Measurements from ENCODE around the gene NRG4.
"Not testable (repeated sequence)": the region's sequence is repeated elsewhere in the genome, so short reads cannot be mapped to it uniquely, and the experiment has no call there.

The NRG4 gene

GRCh38 chr15:75985971-75986370, 26.3 kb downstream of the NRG4 start:
- no peak for TF ChIP-seq CTCF (IDR thresholded peaks at IDR 0.05; ENCODE audit: insufficient read depth, low read length, poor library complexity, severe bottlenecking)
- no peak for DNase-seq (ENCODE audit: extremely low read depth, insufficient read length)
- no peak overlapping the region for H3K4me3 ChIP-seq (replicated peaks; ENCODE audit: low read depth, low read length)
- no peaks in the 10 kb centered on the region for H3K36me3 ChIP-seq (ENCODE audit: control insufficient read depth, insufficient read depth, low read length)
- no peaks in the 10 kb centered on the region for H3K27me3 ChIP-seq (replicated peaks; ENCODE audit: control insufficient read depth, insufficient read depth, low read length)

- not testable (repeated sequence) for H3K27me3 ChIP-seq (replicated peaks; ENCODE audit: control insufficient read depth, insufficient read depth, low read length); DNase-seq (ENCODE audit: extremely low read depth, insufficient read length); H3K36me3 ChIP-seq (ENCODE audit: control insufficient read depth, insufficient read depth, low read length); H3K4me3 ChIP-seq (replicated peaks; ENCODE audit: low read depth, low read length)
Observed at GRCh38 chr15:75984706-75985105, 27.5 kb downstream of the NRG4 start.

GRCh38 chr15:75982468-75982867, 29.8 kb downstream of the NRG4 start:
- Histone ChIP-seq H3K4me3 (replicated peaks; ENCODE audit: low read depth, low read length) (no peak overlapping the region), H3K27me3 (replicated peaks; ENCODE audit: control insufficient read depth, insufficient read depth, low read length) (no peaks in the 10 kb centered on the region), H3K36me3 (ENCODE audit: control insufficient read depth, insufficient read depth, low read length) (no peaks in the 10 kb centered on the region)
- TF ChIP-seq CTCF (IDR thresholded peaks at IDR 0.05; ENCODE audit: insufficient read depth, low read length, poor library complexity, severe bottlenecking): no peak
- DNase-seq (ENCODE audit: extremely low read depth, insufficient read length): no peak

GRCh38 chr15:75981149-75981815, 30.9 kb downstream of the NRG4 start:
- no peak for TF ChIP-seq CTCF (IDR thresholded peaks at IDR 0.05; ENCODE audit: insufficient read depth, low read length, poor library complexity, severe bottlenecking)
- Histone ChIP-seq H3K4me3 (replicated peaks; ENCODE audit: low read depth, low read length) (no peak overlapping the region), H3K27me3 (replicated peaks; ENCODE audit: control insufficient read depth, insufficient read depth, low read length) (no peaks in the 10 kb centered on the region), H3K36me3 (ENCODE audit: control insufficient read depth, insufficient read depth, low read length) (no peaks in the 10 kb centered on the region)
- DNase-seq (ENCODE audit: extremely low read depth, insufficient read length): no peak

- not testable (repeated sequence) for H3K36me3 ChIP-seq (ENCODE audit: control insufficient read depth, insufficient read depth, low read length); DNase-seq (ENCODE audit: extremely low read depth, insufficient read length); H3K27me3 ChIP-seq (replicated peaks; ENCODE audit: control insufficient read depth, insufficient read depth, low read length); H3K4me3 ChIP-seq (replicated peaks; ENCODE audit: low read depth, low read length)
Observed at GRCh38 chr15:75976766-75977165, 35.5 kb downstream of the NRG4 start.

GRCh38 chr15:75966073-75966472, 46.2 kb downstream of the NRG4 start:
- Histone ChIP-seq H3K4me3 (replicated peaks; ENCODE audit: low read depth, low read length) (no peak overlapping the region), H3K36me3 (ENCODE audit: control insufficient read depth, insufficient read depth, low read length) (no peaks in the 10 kb centered on the region), H3K27me3 (replicated peaks; ENCODE audit: control insufficient read depth, insufficient read depth, low read length) (no peaks in the 10 kb centered on the region)
- TF ChIP-seq CTCF (IDR thresholded peaks at IDR 0.05; ENCODE audit: insufficient read depth, low read length, poor library complexity, severe bottlenecking): no peak
- DNase-seq (ENCODE audit: extremely low read depth, insufficient read length): no peak

GRCh38 chr15:75961331-75961730, 50.9 kb downstream of the NRG4 start:
- no peak for TF ChIP-seq CTCF (IDR thresholded peaks at IDR 0.05; ENCODE audit: insufficient read depth, low read length, poor library complexity, severe bottlenecking)
- Histone ChIP-seq H3K4me3 (replicated peaks; ENCODE audit: low read depth, low read length) (no peak overlapping the region), H3K36me3 (ENCODE audit: control insufficient read depth, insufficient read depth, low read length) (no peaks in the 10 kb centered on the region), H3K27me3 (replicated peaks; ENCODE audit: control insufficient read depth, insufficient read depth, low read length) (no peaks in the 10 kb centered on the region)
- no peak for DNase-seq (ENCODE audit: extremely low read depth, insufficient read length)
